GM18511 (cell line): Measurements from ENCODE around the gene OTOP1.
A peak's percentile ranks its signal among the peaks of the same experiment; 100 is the strongest.
"Not testable (repeated sequence)": the region's sequence is repeated elsewhere in the genome, so short reads cannot be mapped to it uniquely, and the experiment has no call there.

Experiments used
- ATAC-seq: cut with Tn5 transposase; IDR thresholded peaks from one replicate; pipeline ENCODE4 v1.9.1; 2021; ENCODE audit warnings: mild to moderate bottlenecking, moderate library complexity; ENCODE audit not compliant: unreplicated experiment

Gene OTOP1

GRCh38 chr4:4226606-4227438, at the start of gene OTOP1:
Gene OTOP1, minus strand, starts transcription at chr4:4226929. Its CDS starts 65 bp downstream, at chr4:4226864.
- no peak for ATAC-seq

- no peak for ATAC-seq
Observed at GRCh38 chr4:4274226-4274625, 47.5 kb upstream of the OTOP1 start.

GRCh38 chr4:4271912-4272311, 45.2 kb upstream of the OTOP1 start:
- no peak for ATAC-seq

GRCh38 chr4:4270529-4270928, 43.8 kb upstream of the OTOP1 start:
- no peak for ATAC-seq

- no peak for ATAC-seq
Observed at GRCh38 chr4:4269856-4270255, 43.1 kb upstream of the OTOP1 start.

- ATAC-seq: no peak
Observed at GRCh38 chr4:4269331-4269731, 42.6 kb upstream of the OTOP1 start.

- no peak for ATAC-seq
Observed at GRCh38 chr4:4268776-4269175, 42.0 kb upstream of the OTOP1 start.

GRCh38 chr4:4267981-4268380, 41.3 kb upstream of the OTOP1 start:
- no peak for ATAC-seq

- no peak for ATAC-seq
Observed at GRCh38 chr4:4260185-4260751, 33.5 kb upstream of the OTOP1 start.

GRCh38 chr4:4259484-4260100, 32.9 kb upstream of the OTOP1 start:
- ATAC-seq: no peak

GRCh38 chr4:4257705-4258104, 31.0 kb upstream of the OTOP1 start:
- ATAC-seq: not testable (repeated sequence)

GRCh38 chr4:4256799-4257198, 30.1 kb upstream of the OTOP1 start:
- no peak for ATAC-seq

- ATAC-seq: no peak
Observed at GRCh38 chr4:4254666-4255065, 27.9 kb upstream of the OTOP1 start.

- no peak for ATAC-seq
Observed at GRCh38 chr4:4254199-4254598, 27.5 kb upstream of the OTOP1 start.

- ATAC-seq: no peak
Observed at GRCh38 chr4:4249866-4250265, 23.1 kb upstream of the OTOP1 start.

- not testable (repeated sequence) for ATAC-seq
Observed at GRCh38 chr4:4249342-4249741, 22.6 kb upstream of the OTOP1 start.

- no peak for ATAC-seq
Observed at GRCh38 chr4:4248885-4249203, 22.1 kb upstream of the OTOP1 start.

GRCh38 chr4:4248029-4248884, 21.5 kb upstream of the OTOP1 start, which contains the start of gene TMEM128:
Gene TMEM128, minus strand, starts transcription at chr4:4248223. Its CDS starts 21 bp downstream, at chr4:4248202.
- peak; percentile 98 for ATAC-seq

- peak; percentile 36 for ATAC-seq
Observed at GRCh38 chr4:4247696-4248028, 20.9 kb upstream of the OTOP1 start.

- no peak for ATAC-seq
Observed at GRCh38 chr4:4245172-4245571, 18.4 kb upstream of the OTOP1 start.

- not testable (repeated sequence) for ATAC-seq
Observed at GRCh38 chr4:4239551-4239950, 12.8 kb upstream of the OTOP1 start.
